GM12864 (cell line): ENCODE measurements around the gene FAM163A.

Experiments
- DNase-seq: peaks from one replicate; pipeline ENCODE4 v3.0.0-alpha.2; 2011; ENCODE audit warnings: low read depth
- H3K4me3 ChIP-seq: 2 replicates; pipeline ENCODE4 v1.5.1; 2011; ENCODE audit warnings: mild to moderate bottlenecking, low read depth, low read length, control low read depth
- TF ChIP-seq, protein P1 (sequence below): IDR thresholded peaks from 2 replicates; pipeline ENCODE4 v1.5.1; 2011; ENCODE audit warnings: low read depth, mild to moderate bottlenecking, moderate library complexity, low read length, control low read depth, inconsistent platforms; ENCODE audit errors: missing control alignments

FAM163A gene

DNA sequence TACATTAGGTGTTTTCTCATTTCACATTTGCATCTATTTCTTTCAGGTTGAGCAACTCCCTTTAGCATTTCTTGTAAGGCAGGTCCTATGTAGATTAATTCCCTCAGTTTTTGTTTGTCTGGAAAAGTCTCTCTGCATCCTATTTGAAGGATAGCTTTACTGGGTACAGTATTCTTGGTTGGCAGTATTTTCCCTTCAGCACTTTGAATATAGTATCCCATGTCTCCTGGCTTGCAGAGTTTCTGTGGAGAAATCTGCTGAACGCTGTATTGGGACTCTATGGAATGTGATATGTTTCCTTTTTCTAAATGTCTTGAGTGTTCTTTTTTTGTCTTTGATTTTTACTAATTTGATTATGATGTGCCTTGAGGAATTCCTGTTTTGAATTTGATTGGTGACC is 28.9 kb upstream of the FAM163A start:
- H3K4me3 ChIP-seq, result no peak overlapping the region
- DNase-seq, result no peak

DNA sequence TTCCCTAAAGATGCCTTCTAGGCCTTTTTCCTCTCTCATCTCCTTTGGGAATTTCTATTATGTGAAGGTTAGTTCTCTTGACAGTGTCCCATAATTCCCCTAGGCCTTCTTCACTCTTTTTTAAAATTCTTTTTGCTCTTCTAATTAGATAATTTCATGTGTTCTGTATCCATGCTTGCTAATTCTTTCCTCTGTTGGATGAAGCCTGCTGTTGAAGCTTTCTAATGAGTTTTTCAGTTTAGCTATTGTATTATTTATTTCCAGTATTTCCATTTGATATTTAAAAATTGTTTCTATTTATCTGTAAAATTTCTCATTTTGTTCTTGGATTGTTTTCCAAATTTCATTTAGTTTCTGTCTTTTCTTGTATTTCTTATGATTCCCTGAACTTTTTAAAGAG is 28.5 kb upstream of the FAM163A start:
- no peak for DNase-seq
- TF ChIP-seq, protein P1, sequence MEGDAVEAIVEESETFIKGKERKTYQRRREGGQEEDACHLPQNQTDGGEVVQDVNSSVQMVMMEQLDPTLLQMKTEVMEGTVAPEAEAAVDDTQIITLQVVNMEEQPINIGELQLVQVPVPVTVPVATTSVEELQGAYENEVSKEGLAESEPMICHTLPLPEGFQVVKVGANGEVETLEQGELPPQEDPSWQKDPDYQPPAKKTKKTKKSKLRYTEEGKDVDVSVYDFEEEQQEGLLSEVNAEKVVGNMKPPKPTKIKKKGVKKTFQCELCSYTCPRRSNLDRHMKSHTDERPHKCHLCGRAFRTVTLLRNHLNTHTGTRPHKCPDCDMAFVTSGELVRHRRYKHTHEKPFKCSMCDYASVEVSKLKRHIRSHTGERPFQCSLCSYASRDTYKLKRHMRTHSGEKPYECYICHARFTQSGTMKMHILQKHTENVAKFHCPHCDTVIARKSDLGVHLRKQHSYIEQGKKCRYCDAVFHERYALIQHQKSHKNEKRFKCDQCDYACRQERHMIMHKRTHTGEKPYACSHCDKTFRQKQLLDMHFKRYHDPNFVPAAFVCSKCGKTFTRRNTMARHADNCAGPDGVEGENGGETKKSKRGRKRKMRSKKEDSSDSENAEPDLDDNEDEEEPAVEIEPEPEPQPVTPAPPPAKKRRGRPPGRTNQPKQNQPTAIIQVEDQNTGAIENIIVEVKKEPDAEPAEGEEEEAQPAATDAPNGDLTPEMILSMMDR, result no peak
- no peak overlapping the region for H3K4me3 ChIP-seq

More for the DNA sequence above, 28.9 kb upstream of the FAM163A start:
- TF ChIP-seq, protein P1, result no peak

DNA sequence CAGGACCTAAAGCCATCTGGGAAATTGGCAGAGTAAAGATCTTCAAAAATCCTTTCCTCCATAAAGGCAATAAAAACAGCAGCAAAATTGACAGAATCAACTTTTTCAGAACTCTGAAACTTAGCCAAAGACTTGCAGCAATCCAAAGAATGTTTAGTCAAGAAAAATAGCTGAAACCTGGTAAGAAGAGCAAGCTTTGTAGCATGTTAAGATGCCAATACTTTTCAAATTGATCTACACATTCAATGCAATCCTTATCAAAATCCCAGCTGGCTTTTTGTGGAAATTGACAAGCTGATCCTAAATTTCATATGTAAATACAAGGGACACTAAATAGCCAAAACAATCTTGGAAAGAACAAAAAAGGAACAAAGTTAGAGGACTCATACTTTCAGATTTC is 23.8 kb upstream of the FAM163A start:
- TF ChIP-seq, protein P1, result no peak
- DNase-seq, result no peak
- H3K4me3 ChIP-seq, result no peak overlapping the region

DNA sequence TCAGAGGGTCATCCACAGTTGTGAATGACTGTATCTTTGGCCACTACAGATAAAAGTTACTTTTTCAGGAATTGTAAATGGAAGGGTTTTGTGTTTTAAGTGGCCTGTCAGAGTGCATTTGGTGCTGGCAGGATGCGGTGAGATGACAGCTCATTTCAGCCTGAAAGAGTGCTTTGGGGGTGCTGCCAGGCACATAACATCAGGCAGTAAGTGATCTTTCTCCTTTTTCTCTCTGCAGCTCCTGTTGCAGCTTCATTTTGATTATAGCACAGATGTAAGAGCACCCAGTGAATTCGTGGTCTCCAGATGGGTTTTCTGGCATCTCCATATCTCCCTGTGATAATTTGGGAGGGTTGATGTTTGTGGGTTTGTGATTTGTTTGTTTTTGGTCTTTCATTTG is 14.8 kb upstream of the FAM163A start:
- H3K4me3 ChIP-seq, result no peak overlapping the region
- no peak for DNase-seq
- TF ChIP-seq, protein P1, result no peak

DNA sequence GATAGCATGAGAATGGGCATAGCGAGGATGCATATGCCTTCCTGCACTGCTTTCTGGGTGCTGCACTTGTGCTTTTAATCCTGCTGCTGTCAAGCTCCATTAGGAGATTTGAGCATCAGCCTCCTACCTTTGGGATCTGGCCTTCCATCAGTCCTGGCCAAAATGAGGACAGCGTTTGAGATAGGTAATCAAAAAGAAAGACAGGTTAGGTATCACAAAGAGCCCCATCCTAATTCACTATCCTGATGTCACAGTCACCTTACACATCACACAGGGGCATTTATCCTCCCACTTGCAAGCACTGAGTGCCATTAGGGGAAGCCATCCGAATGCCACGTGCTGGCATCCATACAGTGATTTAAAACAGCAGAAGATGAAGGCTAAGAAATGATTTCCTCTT is 13.2 kb upstream of the FAM163A start:
- no peak overlapping the region for H3K4me3 ChIP-seq
- DNase-seq, result no peak
- TF ChIP-seq, protein P1, result no peak

DNA sequence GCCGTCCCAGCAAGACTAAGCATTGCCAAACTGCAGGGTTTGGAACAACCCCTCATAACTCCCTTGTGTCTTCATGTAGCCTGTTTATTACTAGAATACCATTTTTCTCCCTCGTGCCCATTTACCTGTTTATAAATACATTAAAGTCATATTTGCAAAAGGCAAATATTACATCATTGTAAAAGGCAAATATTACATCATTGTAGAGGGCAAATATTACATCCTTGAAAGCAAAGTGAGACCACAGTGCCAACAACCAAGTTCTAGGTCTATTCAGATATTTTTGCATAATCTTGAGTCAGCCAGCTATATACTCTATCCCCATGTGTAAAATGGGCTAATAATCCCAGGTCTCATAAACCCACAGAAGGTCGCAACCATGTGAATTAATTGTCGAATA is 11.4 kb upstream of the FAM163A start:
- no peak for DNase-seq
- TF ChIP-seq, protein P1, result no peak
- H3K4me3 ChIP-seq, result no peak overlapping the region

DNA sequence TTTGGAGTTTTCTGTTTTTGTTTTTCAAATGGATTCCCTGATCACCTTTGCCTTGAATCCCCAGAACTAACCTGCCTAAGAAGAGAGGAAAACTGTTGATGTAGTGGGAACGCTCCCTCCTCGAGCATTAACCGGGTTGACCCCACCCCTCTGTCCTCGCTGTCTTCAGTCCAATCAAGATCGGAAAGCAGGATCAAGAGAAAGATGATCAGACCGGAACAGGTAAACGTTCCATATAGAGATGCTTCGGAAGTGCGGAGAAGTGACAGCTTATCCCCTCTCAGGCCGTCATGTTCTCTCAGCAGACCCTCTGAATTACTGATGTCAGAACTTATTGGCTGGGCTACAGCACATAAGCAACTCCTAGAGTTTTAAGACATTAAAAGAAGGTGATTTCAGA is 800 bp upstream of the FAM163A start:
- TF ChIP-seq, protein P1, result no peak
- DNase-seq, result no peak
- H3K4me3 ChIP-seq, result no peak overlapping the region
